GM18511 (cell line): ENCODE data around the gene DMRTC1.
A peak's percentile ranks its signal among the peaks of the same experiment; 100 is the strongest.
"Not testable (repeated sequence)": the region's sequence is repeated elsewhere in the genome, so short reads cannot be mapped to it uniquely, and the experiment has no call there.

Source experiments
- ATAC-seq: cut with Tn5 transposase; IDR thresholded peaks from one replicate; pipeline ENCODE4 v1.9.1; 2021; ENCODE audit warnings: mild to moderate bottlenecking, moderate library complexity; ENCODE audit not compliant: unreplicated experiment

DMRTC1 gene

GRCh38 chrX:72943819-72944169 is at the start of gene DMRTC1:
Gene DMRTC1 (minus strand): TSS chrX:72943837. CDS start chrX:72875694, 68,143 bp downstream.
- ATAC-seq = peak; percentile 83

DNA sequence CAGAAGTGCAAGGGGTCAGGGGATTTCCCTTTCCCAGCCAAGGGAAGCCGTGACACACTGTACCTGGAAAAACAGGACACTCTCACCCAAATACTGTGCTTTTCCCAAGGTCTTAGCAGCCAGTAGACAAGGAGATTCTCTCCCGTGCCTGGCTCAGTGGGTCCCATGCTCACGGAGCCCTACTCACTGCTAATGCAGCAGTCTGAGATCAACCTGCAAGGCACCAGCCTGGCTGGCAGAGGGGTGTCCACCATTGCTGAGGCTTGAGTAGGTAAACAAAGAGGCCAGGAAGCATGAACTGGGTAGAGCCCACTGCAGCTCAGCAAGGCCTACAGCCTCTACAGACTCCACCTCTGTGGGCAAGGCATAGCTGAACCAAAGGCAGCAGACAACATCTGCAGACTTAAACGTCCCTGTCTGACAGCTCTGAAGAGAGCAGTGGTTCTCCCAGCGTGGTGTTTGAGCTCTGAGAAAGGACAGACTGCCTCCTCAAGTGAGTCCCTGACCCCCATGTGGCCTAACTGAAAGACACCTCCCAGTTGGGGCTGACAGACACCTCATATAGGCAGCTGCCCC is 37.3 kb upstream of the DMRTC1 start:
- ATAC-seq = not testable (repeated sequence)

DNA sequence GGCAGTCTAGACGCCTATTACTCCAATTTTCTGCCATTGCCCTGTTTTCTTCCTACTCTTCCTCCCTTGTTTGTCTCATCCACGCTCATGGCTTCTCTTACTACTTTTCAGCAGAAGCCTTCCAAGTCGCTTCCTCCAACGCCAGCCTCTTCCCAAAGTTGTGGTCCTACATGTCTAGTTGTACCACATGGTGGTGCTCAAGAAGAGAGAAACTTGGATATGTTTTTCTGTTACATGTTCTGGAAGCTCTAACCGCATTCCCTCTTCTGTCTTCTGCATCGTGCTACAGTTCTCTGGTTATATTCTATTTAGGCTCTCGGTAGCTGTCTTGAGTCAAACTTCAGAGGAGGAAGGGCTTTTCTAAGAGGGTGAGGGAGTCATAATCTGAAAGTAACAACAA is 31.2 kb upstream of the DMRTC1 start:
- not testable (repeated sequence) for ATAC-seq

DNA sequence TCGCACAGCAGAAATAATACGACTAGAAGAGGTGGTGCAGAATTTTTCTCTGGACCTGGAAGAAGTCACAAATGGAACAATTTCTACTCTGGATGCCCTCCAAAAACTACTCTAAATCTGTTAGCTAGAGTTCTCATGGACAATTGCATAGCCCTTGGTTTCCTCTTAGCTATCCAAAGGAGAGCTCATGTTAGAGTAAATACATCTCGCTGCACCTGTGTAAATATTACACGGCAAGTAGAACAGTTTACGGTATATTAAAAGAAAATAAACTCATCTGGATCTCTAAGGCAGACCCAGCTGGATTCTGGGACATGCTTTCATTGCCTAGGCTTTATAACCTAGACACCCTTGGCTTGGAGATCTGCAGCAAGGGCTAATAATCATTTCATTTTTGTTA is 28.2 kb upstream of the DMRTC1 start:
- ATAC-seq = not testable (repeated sequence)

DNA sequence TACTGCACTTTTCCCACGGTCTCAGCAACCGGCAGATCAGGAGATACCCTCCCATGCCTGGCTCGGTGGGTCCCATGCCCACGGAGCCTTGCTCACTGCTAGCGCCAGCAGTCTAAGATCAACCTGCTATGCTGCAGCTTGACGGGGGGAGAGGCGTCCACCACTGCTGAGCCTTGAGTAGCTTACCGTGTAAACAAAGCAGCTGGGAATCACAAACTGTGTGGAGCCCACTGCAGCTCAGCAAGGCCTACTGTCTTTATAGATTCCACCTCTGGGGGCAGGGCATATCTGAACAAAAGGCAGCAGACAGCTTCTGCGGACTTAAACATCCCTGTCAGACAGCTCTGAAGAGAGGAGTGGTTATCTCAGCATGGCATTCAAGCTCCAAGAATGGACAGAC is 16.3 kb upstream of the DMRTC1 start:
- ATAC-seq = not testable (repeated sequence)

DNA sequence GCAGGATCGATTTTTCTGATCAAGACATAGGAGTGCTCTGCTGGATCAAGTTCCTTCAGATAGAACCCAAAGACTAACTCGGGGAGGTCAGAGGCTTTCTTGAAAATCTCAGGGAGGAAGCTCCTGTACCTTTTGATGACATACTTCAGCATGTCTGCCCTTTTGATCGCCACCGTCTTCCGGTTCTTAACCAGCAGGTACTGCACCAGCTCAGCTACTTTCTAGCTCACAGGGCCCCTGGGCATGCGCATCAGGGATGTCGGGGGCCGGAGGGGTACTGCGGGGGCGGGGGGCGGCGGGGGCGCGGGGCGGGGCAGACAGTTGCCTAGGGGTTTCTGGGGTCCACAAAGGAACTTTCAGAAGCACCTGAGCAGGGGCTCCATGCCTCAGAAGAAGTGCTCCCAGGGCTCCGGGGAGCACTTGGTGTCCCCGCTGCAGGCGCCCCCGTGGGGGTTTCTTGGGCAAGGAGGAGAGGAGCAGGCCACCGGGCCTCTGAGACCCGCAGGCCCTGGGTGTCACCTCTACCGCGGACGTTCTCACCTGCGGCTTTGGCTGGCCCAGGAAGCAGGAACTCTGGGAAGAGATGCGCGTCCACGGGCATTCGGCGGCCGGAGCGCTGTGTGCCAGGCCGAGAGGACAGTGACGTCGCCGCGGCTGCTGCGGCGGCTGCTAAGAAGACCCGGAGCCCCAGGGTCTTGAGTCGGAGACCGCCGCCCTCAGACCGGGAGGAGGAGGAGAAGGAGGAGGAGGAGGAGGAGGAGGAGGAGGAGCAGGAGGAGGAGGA is 410 bp downstream of the DMRTC1 start:
- ATAC-seq = peak; percentile 84

DNA sequence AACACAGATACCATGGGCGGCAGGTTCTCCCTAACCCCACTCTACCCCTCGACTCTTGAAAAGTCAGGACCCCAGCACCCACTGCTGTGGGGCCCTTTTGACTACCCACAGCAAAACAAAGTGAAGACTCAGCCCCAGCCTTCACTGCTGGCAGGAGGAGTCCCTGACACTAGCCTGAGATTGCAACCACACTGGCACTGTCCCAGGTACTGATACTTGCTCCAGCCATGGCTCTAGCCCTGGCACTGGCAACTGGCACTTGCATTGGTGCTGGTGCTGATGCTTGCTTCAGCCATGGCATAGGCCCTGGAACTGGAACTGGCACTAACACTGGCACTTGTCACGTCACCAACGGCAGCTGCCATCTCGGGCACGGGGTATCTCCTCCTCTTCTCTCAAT is 1.4 kb downstream of the DMRTC1 start:
- ATAC-seq = not testable (repeated sequence)

DNA sequence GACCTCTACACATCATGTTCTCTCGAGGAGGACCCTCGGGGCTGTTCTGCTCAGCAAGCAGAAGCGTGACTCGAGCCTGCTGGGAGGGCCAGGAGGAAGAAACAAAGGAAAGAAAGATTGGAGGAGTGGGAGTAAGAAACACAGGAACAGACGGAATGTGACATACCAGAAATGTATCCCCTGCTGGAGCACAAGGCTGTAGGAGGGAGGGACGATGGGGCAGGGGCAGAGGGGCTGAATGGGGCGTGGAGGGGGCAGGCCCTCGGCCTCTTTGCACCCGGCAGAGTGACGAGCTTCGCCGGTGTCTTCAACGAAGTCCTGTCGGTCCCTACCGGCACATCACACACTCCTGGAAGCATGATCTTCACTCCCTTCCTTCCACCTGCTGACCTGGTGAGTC is 5.7 kb downstream of the DMRTC1 start, which contains the start of gene FAM236A:
TSS of gene FAM236A (plus strand) at position 301 of the 400 bp plus-strand sequence. CDS start at position 358, 57 bp downstream.
- not testable (repeated sequence) for ATAC-seq

- ATAC-seq = not testable (repeated sequence)
These were observed 6.7 kb downstream of the DMRTC1 start for GRCh38 chrX:72936882-72937455.

DNA sequence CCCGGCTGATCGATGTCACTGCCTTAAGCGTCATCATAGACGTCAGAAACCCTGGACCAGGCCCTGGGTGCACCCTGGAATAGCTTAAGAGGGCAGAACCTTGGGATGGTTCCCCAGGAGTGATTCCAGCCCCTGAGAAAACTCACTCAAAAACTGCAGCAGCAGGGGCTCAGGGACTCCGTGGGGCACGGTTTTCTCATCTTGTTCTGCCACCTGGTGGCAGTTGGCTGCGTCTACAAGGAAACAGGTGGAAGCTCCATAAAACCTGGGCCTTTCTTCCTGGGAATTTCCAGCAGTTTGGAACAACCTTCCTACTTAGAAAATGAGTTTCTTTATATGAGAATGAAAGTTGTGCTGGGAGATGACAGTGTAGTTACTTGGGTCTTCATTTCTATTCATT is 7.2 kb downstream of the DMRTC1 start:
- ATAC-seq = not testable (repeated sequence)

DNA sequence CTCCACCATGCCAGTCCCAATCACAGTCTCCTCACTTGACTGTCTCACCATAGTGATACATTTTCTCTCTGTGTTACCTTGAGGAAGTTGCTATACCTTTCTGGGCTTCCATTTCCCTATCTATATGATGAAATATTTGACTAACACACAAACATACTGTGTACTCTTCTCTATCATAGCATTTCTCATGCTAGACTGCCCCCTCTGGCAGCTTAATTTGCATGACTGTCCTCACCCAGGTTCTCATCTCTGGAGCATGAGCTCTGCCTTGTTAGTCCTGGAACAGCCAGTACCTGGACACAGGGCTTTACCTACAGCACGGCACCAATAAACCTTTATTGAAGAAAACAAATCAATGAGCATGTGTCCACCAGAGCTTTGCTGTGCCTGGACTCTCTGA is 11.4 kb downstream of the DMRTC1 start:
- ATAC-seq = not testable (repeated sequence)

DNA sequence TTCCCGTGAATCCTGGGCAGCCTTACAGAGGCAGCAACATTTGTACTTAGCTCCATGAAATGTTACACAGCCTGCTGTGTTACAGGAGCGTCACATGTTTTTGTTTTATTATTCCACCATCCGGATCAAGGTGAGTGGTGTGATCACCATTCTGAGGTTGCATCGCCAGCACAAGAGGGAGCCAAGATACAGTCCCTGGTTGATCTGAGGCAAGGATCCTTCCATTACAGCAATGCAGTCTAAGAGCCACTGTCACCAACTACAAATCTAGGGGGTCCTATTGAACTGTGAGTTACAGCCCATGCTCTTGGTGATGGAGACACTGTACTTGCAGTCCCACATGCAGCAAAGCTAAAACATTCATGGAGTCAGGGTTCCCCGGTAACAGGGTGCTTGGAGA is 27.5 kb downstream of the DMRTC1 start:
- ATAC-seq = not testable (repeated sequence)

GRCh38 chrX:72912315-72912714 is 31.3 kb downstream of the DMRTC1 start, which contains the start of gene FAM236C:
Gene FAM236C (plus strand): TSS chrX:72912615. CDS start chrX:72912715, 100 bp downstream.
- ATAC-seq = not testable (repeated sequence)

DNA sequence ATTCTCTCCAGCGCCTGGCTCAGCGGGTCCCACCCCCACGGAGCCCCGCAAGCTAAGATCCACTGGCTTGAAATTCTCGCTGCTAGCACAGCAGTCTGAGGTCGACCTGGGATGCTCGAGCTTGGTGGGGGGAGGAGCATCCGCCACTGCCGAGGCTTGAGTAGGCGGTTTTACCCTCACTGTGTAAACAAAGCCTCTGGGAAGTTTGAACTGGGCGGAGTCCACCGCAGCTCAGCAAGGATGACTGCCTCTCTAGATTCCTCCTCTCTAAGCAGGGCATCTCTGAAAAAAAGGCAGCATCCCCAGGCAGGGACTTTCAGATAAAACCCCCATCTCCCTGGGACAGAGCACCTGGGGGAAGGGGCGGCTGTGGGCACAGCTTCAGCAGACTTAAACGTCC is 53.9 kb downstream of the DMRTC1 start:
- ATAC-seq = not testable (repeated sequence)

GRCh38 chrX:72882898-72883297 is 60.7 kb downstream of the DMRTC1 start:
- not testable (repeated sequence) for ATAC-seq

DNA sequence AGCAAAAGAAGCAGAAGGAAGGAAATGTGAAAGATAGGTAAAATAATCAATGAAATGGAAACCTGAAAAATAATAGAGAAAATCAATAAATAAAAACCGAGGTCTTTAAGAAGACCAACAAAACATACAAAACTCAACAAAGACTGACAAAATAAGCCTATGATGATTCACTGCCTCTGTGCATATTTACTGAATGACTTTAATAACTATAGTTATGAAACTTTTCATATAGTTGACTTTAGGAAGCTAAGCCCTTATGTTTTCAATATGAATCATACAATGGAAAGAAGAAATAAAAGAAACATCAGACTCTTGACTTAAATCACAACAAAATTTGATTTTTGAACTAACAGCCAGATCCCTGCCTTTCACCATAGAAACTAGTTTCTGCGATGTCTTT is 106.1 kb downstream of the DMRTC1 start:
- not testable (repeated sequence) for ATAC-seq

GRCh38 chrX:72830701-72831100 is 112.9 kb downstream of the DMRTC1 start:
- not testable (repeated sequence) for ATAC-seq
